GM12864 (cell line): ENCODE results near the gene NCKAP5.

Experiments used
- DNase-seq: peaks from one replicate; pipeline ENCODE4 v3.0.0-alpha.2; 2011; ENCODE audit warnings: low read depth
- H3K4me3 ChIP-seq: 2 replicates; pipeline ENCODE4 v1.5.1; 2011; ENCODE audit warnings: mild to moderate bottlenecking, low read depth, low read length, control low read depth
- CTCF ChIP-seq: IDR thresholded peaks from 2 replicates; pipeline ENCODE4 v1.5.1; 2011; ENCODE audit warnings: low read depth, mild to moderate bottlenecking, moderate library complexity, low read length, control low read depth, inconsistent platforms; ENCODE audit errors: missing control alignments

Gene NCKAP5

GRCh38 chr2:133603109-133603508 lies 34.8 kb upstream of the NCKAP5 start:
- no peak overlapping the region for H3K4me3 ChIP-seq
- DNase-seq = no peak
- TF ChIP-seq CTCF = no peak

DNA sequence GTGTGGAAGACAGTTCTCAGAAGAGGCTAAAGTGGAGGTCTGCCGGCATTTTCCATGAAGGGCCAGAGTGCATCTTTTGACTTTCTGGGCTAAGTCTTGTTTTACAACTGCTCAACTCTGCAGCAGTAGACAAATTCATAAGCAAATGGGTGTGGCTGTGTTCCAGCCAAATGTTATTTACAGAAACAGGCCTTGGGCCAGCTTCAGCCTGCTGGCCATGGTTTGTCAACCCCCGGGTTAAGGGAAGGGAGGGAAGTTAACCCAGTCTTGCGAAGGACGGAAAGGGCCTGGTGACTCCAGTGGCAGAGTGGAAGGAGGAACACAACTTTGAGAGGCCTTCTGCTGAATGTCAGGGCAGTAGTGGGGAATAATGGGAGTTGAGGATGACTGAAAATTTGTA lies 34.3 kb upstream of the NCKAP5 start:
- no peak for TF ChIP-seq CTCF
- no peak for DNase-seq
- no peak overlapping the region for H3K4me3 ChIP-seq

DNA sequence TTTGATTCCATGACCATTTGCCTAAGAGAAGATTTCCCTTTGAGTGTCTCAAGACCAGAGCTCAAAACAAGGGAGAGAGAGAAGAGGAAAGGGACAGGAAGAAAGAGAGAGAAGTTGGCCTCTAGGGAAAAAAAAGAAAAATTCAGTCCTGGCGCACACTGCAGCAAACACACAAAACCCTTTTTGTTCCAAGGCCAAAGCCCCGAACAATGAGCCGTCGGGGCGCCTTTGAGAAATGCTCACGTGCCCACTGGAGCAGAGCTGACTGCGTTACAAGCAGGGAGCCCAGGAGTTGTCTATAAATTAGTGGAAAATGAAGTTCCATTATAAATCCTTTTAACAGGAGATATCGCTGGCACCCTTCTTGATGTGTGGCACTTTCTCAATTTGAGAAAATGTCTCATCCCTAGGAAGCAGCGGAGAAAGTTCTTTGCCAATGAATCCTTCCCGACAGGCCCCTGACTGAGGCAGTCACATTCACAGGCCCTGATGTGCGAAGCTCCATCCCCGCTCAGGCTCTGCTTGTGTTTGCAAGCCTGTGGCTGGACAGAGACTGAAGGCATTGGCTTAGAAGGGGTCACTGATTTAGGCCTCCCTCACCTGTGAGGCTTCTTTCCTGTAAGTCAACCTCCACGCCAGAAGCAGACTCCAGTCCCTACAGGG lies 32.1 kb upstream of the NCKAP5 start:
- no peak for TF ChIP-seq CTCF
- no peak overlapping the region for H3K4me3 ChIP-seq
- no peak for DNase-seq

DNA sequence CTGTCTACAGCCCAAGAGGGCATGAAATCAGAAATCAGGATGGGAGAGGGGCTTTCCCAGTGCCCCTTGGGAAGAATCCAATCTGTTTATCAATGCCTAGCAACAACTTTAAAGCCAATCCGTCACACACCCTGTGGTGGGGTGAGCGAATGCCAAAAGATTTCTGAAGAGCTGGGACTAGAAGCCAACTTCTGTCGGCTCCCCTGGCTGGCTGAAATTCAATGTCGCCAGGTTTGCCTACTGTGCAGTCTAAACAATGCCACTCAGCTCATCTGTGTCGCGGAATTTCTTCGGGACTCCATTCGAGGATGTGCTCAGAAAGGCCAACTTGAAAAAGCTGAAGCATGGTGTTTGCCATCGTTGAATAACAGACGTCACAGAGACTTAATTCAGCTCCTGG lies 31.5 kb upstream of the NCKAP5 start:
- H3K4me3 ChIP-seq = no peak overlapping the region
- DNase-seq = no peak
- TF ChIP-seq CTCF = no peak

GRCh38 chr2:133599211-133599803 lies 31.0 kb upstream of the NCKAP5 start:
- H3K4me3 ChIP-seq = no peak overlapping the region
- no peak for TF ChIP-seq CTCF
- no peak for DNase-seq

- no peak overlapping the region for H3K4me3 ChIP-seq
- DNase-seq = no peak
- no peak for TF ChIP-seq CTCF
Observed at GRCh38 chr2:133598769-133599168, 30.5 kb upstream of the NCKAP5 start.
